Esophagus muscularis mucosa (tissue), 3 donors: ENCODE results near the gene PMM2.

ENCODE experiments used
- CTCF ChIP-seq, 3 experiments: fragments of 200-600 bp in 2 of 3; fragments of 450-650 bp in 1 of 3; sonication (generic) in 2 of 3; IDR thresholded peaks; one replicate each; pipeline ENCODE4 v1.5.1; 2017 to 2019; ENCODE audit warnings: antibody characterized with exemption in 3 of 3, mild to moderate bottlenecking in 2 of 3, moderate library complexity in 1 of 3
- POLR2A ChIP-seq: fragments of 450-650 bp; IDR thresholded peaks from one replicate; pipeline ENCODE4 v1.6.1; 2017; ENCODE audit warnings: antibody characterized with exemption, moderate library complexity, mild to moderate bottlenecking, low read depth
- POLR2AphosphoS5 ChIP-seq, 2 donors: sonication (generic); formaldehyde crosslinking; IDR thresholded peaks; one replicate each; pipeline ENCODE4 v1.6.1; 2017; ENCODE audit warnings: antibody characterized with exemption in 2 of 2

- TF ChIP-seq CTCF (IDR thresholded peaks at IDR 0.05) (no peak), POLR2A (no peak), POLR2AphosphoS5 (IDR thresholded peaks at IDR 0.05) (no peak)
Measured at GRCh38 chr16:8822403-8822802, 24.8 kb downstream of the PMM2 start.
